HG03097 (cell line): Measurements from ENCODE around the gene PDGFB.

ENCODE experiments used
- ATAC-seq: cut with Tn5 transposase; IDR thresholded peaks from one replicate; pipeline ENCODE4 v1.9.1; 2021; ENCODE audit not compliant: unreplicated experiment, low FRiP score

Gene PDGFB

DNA sequence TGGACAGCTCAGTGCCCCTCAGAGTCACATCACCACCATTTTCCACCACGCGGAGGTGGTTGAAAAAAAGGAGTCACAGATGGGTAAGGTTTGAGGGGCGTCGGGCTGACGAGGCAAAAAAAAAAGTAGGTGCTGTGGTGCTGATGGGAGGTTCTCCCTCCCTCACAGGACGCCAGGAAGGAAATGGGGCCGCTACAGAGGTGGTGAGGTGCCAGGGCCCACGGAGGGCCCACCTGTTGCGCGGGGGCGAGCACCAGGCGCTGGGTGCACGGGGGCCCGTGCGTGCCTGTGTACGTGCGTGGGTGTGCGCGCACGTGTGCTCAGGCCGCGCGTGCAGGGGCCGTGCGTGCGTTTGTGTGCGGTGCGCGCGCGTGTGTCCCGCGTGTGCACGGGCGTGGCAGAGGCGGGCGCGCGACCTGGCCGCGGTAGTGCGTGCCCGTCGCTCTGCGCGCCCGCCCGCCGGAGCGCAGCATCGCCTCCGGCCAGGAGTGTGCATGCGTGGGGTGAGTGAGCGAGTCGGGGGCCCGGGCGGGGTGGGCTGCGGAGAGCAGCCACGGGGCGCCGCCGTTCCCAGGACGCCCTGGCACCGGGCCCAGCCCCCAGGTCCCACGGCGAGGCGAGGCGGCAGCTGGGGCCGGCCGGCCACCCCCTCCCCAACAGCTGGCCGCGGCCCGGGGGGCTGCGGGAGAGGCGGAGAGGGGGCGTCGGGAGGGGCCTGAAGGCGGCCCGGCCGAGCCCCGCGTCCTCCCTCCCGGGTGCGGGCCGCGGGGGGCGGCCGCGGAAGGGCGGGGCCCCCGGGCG is 2.8 kb downstream of the PDGFB start:
- no peak for ATAC-seq

DNA sequence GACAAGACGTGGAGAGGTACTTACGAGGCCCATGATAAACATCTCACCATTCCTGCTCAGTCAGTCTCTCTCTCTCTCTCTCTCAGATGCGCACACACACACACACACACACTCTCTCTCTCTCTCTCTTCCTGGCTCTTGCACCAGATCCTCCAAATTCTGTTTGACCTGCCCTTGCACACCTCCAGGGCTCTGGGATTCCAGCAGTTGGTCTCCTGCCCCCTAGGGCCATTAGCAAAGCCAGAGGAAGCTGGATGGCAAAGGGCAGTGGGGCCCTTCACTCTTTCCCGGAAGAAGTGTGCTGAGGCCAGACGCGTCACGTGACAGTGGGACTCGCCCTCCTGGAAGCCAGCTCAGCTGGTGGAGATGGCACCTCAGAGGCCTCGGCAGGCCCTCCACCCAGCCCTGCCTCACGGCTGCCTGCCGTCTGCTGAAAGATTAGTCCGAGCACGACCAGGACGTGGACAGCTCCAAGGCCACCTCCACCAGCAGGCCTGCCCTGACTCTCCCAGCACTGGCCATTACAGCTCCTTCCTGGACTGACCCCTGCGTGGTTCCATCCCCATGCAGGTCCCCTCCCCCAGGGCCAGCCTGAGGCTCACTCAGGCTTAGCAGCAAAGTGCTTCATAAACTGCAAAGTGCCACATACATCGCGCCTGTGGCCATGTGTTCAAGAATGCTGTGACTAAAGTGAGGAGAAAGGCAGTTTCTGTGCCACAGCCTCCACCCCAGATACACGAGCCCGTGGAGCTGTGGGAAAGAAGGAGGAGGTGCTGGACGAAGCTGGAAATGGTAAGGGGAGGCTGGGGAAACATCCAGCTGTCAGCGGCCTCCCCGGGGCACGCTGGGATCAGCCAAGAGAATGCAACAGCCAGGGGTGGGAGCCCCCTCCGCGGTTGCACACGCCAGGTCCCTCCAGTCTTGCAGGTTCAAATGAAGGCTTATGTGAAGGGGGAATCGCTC is 3.7 kb downstream of the PDGFB start:
- ATAC-seq = no peak

DNA sequence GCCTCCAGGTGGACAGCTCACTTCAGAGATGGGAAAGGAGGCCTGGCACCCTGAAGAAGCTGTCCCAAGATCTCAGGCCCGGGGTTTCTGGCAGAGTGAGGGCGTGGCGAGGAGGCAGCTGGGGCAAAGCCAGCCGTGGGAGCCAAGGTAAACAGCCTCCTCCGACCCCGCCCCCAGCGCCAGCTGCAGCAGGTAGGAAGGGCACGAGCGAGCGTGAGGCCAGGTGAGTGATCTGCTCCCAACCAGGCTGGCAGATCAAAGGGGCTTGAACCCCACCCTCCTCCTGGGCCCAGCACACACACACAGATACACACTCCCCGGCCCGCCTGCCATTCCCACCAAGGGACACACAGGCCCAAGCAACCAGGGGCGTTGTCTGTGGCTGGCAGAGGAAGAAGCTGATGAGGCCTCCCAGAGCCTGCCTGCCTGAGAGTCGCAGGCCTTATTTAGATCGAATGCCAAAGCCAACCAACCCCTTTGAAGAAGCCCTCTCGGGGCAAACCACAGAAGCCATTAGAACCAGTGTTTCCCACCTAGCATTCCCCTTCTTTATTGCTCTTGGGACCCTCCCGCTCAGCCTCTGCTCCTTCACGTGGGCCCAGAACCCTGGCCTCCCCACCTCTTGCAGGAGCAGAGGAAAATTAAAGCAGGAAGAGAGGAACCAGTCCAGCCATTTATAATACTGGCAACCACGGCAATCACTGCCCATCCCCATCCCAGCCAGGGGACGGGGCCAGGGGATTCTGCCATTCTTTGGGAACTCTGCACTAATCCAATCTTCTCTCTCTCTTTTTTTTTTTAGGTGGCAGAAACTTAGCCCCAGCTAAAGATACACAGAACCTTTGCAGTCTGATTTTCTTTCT is 5.0 kb downstream of the PDGFB start:
- no peak for ATAC-seq

DNA sequence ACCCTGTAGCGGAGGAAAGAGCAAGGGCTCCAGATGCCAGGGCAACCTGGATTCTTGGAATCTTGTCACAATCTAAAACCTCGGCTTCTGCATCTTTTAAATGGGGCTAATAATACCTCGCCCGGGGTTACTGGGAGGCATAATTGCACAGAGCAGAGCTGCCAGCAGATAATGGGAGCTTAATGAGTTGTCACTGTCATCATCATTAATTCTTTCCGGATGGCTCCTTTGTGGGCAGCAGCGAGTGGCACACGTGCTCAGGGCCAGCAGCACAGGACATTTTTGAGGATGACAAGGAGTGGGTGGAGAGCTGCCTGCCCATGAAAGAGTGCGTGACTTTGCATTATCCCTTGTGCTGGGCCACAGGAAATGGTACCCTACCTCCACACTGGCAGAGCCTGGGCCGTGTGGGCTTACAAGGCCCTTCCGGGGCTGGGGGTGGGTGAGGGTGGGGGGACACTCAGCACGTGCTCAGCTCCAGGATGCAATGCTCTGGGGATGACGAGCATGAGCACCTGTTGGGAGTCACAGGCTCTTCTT is 5.7 kb downstream of the PDGFB start:
- no peak for ATAC-seq

DNA sequence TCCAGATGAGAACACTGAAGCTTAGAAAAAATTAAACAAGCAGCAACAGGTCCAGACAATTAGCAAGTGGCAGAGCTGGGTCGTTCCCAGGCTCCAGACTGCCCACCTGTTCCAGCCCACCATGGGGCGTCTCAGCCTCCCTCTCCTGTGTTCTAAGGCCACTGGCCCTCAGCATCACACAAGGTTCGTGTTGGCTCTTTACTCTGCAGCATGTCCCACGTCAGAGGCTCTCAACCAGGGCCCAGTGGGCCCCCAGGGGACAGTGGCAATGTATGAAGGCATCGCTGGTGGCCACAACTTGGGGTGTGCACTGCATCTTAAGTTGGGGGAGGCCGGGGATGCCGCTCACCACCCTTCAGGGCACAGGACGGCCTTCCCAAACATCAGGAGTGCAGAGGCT is 6.2 kb downstream of the PDGFB start:
- ATAC-seq = no peak

DNA sequence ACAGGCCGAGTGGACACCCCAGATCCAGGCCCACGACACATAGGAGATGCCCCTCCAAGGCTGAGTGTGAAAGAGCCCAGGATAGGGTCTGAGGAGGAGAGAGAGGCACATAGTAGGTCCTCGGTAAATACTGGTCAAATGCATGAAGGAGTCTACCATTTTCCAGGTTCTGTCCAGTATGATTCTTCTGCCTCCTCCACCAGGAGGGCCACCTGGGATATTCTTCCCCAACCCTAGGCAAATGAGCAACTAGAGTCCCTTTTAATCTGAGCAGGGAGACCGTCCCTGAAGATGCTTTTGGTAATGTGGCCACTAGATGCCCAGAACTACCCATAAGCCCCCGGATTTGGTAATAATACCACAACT is 6.7 kb downstream of the PDGFB start:
- no peak for ATAC-seq

DNA sequence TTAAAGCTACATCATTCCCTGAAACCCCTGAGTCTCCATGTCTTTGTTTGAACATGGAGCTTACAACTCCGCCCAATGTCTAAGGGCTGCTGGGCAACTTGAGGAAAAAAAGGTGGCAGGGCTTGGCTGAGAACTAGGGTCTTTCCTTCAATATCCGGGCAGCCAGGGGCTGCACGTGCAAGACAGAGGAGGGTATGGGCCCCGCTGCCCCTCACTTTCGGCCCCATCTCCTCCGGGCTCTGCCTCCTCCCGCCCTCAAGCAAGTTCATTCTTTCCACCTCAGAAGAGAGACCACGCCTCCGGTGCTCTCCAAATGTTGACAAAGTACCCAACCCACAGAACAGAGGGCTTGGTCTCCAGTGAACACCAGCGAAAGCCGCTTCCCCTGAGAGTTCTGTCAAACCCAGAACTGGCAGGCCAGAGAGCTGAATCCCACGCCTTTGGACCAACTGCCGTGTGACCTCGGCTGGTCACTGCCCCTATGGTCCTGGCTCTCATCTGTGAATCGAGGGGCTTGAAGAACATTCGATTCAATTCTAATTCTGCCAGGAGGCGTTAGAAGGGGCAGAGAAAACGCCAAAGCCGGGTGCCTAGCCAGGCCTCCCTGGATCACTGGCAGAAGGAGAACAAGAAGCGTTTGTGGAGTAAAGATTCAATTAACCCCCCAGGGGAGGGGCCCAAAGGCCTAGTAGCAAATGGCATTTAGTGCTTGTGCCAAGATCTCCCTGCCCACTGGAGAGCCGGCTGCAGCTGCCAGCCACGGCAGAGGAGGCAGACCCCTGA is 7.3 kb downstream of the PDGFB start:
- ATAC-seq = no peak

DNA sequence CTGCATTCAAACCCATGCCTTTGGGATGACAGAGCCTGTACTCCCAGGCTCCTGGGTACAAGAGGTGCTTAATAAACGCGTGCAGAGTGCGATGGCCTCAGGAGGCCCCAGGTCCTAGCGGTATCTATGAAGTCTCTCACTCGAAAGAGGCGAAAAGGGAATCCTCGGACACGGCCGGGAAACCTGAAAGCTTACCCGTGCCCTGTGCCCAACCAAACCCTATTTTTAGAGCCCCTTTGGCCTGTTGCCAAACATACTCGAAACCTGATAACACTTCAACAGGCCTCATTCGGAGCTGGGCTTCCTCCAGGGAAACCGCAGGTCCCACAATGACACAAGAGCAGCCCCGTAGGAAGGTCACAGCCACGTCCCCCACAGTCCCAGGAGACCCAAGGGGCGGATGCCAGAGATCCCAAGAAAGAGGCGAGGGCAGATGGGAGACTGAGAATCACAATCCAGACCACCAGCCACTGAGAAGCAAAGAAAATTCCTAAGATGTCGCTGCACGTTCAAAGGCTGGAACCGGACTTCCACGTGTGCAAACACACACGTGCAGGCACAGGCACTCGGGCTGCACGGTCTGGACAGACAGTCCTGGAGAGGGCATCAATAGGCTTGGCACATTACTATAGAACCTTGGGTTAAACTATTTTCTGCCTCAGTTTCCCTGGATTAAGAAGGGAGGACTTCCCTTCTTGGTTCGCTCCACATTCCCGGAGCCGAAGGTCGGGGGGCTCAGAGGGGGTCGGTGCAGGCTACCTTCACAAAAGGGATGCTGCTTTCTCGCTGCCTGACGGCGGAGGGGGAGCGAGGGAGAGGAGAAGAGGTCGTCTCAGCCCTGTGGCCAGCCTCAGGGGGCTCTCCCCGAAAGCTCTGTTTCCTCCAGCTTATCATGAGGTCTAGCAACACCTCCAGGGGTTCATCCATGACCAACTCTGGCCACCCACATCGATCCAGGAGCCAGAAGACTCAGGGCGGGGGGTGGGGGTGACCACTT is 8.2 kb downstream of the PDGFB start:
- ATAC-seq = no peak

DNA sequence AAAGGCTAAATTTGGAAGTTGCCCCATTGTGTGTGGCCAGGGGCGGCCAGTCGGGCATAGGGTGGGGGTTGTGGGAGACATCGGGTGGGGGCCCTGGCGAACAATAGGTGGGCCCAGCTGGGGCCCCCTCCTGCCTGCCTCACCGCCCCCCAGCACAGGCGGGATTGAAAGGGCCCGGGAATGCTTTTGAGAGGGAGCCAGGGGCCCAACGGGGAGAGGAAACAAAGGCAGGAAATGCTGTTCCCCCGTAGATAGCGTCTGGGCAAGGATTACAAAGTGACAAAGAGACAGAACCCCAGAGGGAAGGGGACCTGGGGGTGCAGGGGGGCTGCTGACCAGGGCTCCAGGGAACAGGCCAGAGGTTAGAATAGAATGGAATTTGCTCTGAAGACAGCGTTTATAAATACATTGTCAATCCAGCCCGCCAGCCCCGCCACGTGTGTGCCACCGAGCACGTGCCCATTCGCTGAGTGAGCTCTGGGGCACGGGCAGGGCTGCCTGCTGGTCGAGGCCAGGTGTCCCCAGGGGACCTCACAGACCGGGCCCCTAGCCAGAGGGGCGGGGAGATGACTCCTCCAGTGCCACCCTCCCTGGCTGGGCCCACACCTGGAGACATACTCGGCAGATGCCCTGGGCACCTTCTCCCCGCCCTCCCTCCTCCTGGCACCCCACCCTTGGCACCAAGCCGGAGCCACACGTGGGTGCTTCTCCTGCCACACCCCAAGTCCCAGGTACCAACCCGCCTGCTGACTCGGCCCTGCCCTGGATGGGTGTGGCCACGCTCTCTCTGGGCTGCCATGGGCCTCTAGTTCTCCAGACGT is 9.7 kb downstream of the PDGFB start:
- no peak for ATAC-seq

DNA sequence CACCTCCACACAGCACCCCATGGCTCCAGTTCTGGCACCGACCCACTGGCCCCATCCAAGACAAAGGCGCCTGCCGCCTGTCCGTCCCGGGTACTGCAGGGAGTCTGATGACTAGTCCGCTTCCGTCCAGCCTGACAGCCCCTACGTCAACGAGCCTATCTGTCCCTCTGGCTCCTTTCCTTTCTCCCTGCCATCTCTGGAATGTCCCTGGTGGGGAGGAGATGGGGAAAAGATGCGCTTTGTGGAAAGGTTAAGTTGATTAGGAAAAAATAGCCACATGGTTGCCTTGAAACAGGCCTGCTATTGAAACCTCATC is 10.4 kb downstream of the PDGFB start:
- ATAC-seq = no peak

DNA sequence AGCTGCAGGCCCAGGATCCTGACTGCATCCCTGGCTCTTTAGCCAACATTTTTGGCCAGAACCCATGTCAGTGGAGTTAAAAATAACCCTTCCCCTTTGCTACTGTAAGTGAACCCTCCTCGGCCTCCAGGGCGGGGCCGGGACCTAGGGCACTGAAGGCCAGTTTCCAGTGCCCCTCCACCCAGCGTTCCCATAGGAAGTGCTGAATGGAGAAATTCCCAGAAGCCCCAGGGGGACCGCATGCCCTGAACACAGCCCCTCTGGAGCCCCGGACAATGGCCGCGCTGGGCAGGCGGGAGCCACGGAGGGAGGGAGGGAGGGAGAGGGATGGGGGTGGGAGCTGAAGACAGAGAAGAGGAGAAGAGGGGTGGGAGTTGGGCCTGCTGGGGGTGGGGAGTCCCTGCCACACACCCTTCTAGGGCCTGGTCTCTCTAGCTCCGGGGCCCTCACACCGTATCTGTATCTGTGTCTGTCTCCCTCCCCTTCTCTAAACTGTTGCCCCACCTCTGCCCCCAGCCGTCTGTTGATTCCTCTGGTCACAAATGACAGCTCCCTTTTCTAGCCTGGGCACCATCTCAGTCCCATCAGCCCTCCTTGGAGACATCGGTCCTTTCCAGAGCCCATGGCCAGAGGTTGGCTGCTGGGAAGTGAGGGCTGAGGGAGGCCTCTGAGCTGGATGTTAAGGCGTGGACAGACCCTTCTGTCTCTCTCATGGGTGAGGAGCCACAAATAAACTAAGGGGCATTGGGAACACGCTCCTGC is 10.9 kb downstream of the PDGFB start:
- ATAC-seq = no peak

DNA sequence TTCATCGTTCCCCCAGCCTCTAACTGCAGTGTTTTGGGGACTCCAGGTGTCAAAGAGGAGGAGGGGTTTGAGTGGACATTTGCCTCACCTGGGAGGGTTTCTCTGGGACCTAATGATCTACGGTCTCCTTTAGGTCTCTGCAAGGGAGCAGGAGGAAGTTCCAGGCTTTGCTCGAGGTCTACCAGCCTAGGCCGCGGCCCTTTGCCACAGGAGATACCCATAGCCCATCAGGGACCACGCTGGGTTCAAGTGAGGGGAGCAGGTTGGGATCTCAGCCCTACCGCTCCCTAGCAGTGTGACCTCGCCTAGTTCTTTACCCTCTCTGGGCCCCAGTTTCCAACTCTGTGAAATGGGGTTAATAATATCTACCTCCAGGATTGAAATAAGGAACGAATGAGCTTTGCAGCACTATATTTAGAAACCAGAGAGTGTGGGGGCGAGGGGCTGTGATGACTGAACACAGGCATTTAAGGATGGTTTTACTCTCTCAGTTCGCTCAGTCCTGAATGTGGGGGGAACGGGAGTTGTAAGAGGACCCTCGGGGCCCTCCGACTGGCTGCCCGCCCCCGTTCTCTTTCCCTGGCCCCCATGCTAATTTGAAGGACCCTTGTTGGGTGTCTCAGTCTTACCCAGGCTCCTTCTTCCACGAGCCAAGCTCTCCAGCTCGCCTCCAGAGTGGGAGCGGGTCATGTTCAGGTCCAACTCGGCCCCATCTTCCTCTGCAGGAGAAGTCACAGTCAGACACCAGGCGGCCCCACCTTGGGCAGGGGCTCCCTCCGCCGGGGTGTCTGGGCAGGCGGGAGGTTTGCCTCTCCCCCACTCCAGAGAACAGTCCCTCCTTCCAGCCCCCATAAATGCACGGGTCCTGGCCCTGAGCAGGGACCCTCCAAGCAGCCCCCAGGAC is 11.7 kb downstream of the PDGFB start:
- ATAC-seq = no peak

DNA sequence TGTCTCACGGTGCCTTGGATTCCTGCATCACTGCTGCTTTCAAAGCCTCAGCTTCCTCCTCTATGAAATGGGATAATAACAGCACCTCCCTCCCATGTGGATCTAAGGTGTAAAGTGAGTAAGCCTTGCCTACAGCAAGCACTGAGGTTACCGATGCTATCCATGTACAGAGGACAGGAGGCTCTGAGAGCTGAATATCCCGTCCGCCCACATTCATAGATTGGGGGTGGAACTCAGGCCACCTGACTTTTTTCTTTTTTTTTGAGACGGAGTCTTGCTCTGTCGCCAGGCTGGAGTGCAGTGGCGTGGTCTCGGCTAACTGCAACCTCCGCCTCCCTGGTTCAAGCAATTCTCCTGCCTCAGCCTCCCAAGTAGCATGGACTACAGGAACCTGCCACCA is 12.5 kb downstream of the PDGFB start:
- no peak for ATAC-seq

DNA sequence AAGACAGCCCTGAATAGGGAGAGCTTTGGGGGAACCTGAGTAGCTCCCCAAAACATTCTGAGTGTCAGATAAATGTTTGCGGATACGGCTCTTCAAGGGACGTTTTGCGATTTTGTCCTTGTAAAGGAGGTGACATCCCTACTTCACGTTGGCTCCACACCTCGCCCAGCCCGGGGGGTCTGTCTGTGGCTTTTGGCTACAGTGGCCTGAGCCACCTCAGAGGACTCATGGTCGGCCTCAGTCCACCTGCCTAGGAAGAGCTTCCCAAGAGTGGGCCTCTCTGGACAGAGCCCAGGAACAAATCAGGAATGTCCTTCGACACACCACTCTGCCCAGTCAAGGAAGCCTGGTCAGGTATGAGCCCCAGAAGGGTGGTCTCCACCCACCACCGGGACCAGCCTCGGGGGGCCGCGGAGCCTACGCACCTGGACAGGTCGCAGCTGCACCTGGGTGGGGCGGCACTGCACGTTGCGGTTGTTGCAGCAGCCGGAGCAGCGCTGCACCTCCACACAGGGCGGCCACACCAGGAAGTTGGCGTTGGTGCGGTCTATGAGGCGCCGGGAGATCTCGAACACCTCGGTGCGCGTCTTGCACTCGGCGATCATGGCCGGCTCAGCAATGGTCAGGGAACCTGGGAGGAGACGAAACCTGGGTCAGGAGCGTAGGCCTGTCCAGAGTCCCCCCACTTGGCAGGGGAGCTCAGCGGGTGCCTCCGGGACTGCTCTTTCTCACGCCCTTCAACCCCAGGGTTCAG is 13.4 kb downstream of the PDGFB start:
- no peak for ATAC-seq
